GM19238 (cell line): ENCODE measurements around the gene VPS45.

Experiments used
- DNase-seq: peaks from one replicate; pipeline ENCODE4 v3.0.0; 2011; ENCODE audit warnings: low spot score; ENCODE audit not compliant: insufficient read length

Gene VPS45

GRCh38 chr1:150072959-150073358, 5.4 kb downstream of the VPS45 start:
- no peak for DNase-seq

- DNase-seq = no peak
Measured at GRCh38 chr1:150073516-150073915, 5.9 kb downstream of the VPS45 start.

GRCh38 chr1:150076066-150076465, 8.5 kb downstream of the VPS45 start:
- no peak for DNase-seq

- no peak for DNase-seq
Measured at GRCh38 chr1:150076985-150077384, 9.4 kb downstream of the VPS45 start.

GRCh38 chr1:150080784-150081183, 13.2 kb downstream of the VPS45 start:
- no peak for DNase-seq

- no peak for DNase-seq
Measured at GRCh38 chr1:150082494-150082893, 14.9 kb downstream of the VPS45 start.

- DNase-seq = no peak
Measured at GRCh38 chr1:150083907-150084306, 16.3 kb downstream of the VPS45 start.

- no peak for DNase-seq
Measured at GRCh38 chr1:150085406-150085805, 17.8 kb downstream of the VPS45 start.

GRCh38 chr1:150087415-150087814, 19.8 kb downstream of the VPS45 start:
- no peak for DNase-seq

GRCh38 chr1:150089846-150090520, 22.4 kb downstream of the VPS45 start:
- DNase-seq = no peak

GRCh38 chr1:150092180-150092791, 24.7 kb downstream of the VPS45 start:
- no peak for DNase-seq

GRCh38 chr1:150093805-150094204, 26.2 kb downstream of the VPS45 start:
- DNase-seq = no peak

GRCh38 chr1:150094734-150095265, 27.2 kb downstream of the VPS45 start:
- DNase-seq = no peak

- no peak for DNase-seq
Measured at GRCh38 chr1:150102986-150103385, 35.4 kb downstream of the VPS45 start.

GRCh38 chr1:150106341-150106740, 38.8 kb downstream of the VPS45 start:
- DNase-seq = no peak

GRCh38 chr1:150109586-150109985, 42.0 kb downstream of the VPS45 start:
- DNase-seq = no peak

GRCh38 chr1:150110116-150110515, 42.5 kb downstream of the VPS45 start:
- no peak for DNase-seq

- no peak for DNase-seq
Measured at GRCh38 chr1:150111670-150112069, 44.1 kb downstream of the VPS45 start.

- no peak for DNase-seq
Measured at GRCh38 chr1:150115121-150115520, 47.5 kb downstream of the VPS45 start.

- no peak for DNase-seq
Measured at GRCh38 chr1:150118716-150119115, 51.1 kb downstream of the VPS45 start.

- no peak for DNase-seq
Measured at GRCh38 chr1:150121236-150121862, 53.8 kb downstream of the VPS45 start.

- no peak for DNase-seq
Measured at GRCh38 chr1:150126811-150127210, 59.2 kb downstream of the VPS45 start.

- no peak for DNase-seq
Measured at GRCh38 chr1:150127464-150127863, 59.9 kb downstream of the VPS45 start.
